DOHH2 (cell line): Measurements from ENCODE around the gene PRKCH.

ENCODE experiments used
- H3F3A ChIP-seq: fragments of 200-600 bp; sonication (generic), shearing (Covaris generic); 2 replicates; pipeline ENCODE4 v1.6.0; 2016; ENCODE audit warnings: antibody characterized with exemption, mild to moderate bottlenecking; ENCODE audit not compliant: control insufficient read depth, insufficient read depth
- H3K27ac ChIP-seq: fragments of 200-600 bp; sonication (generic); 2 replicates; pipeline ENCODE4 v1.5.1; 2014; ENCODE audit warnings: low read depth, mild to moderate bottlenecking, low read length, moderate library complexity
- H3K27me3 ChIP-seq: fragments of 200-600 bp; sonication (generic); 2 replicates; pipeline ENCODE4 v1.6.1; 2014; ENCODE audit warnings: mild to moderate bottlenecking, low read length, mixed read lengths; ENCODE audit not compliant: control insufficient read depth
- H3K36me3 ChIP-seq: fragments of 200-600 bp; sonication (generic); 2 replicates; pipeline ENCODE4 v1.6.1; 2014; ENCODE audit warnings: mild to moderate bottlenecking, low read length, moderate library complexity, mixed read lengths; ENCODE audit not compliant: control insufficient read depth
- H3K4me1 ChIP-seq: fragments of 200-600 bp; sonication (generic); 2 replicates; pipeline ENCODE4 v1.6.1; 2014; ENCODE audit warnings: mild to moderate bottlenecking, low read length, mixed read lengths; ENCODE audit not compliant: control insufficient read depth
- H3K4me2 ChIP-seq: fragments of 200-600 bp; sonication (generic); 2 replicates; pipeline ENCODE4 v1.6.0; 2014; ENCODE audit warnings: mild to moderate bottlenecking, low read length, moderate library complexity
- H3K4me3 ChIP-seq: fragments of 200-600 bp; sonication (generic); 2 replicates; pipeline ENCODE4 v1.5.1; 2014; ENCODE audit warnings: mild to moderate bottlenecking, low read length, mixed read lengths
- H3K79me2 ChIP-seq: fragments of 200-600 bp; sonication (generic); 2 replicates; pipeline ENCODE4 v1.6.1; 2014; ENCODE audit warnings: mild to moderate bottlenecking, low read length, mixed read lengths; ENCODE audit not compliant: control insufficient read depth
- H3K9me2 ChIP-seq: fragments of 200-600 bp; sonication (generic); replicated peaks from 2 replicates; pipeline ENCODE4 v1.6.1; 2014; ENCODE audit warnings: mild to moderate bottlenecking, low read length, mixed read lengths; ENCODE audit not compliant: control insufficient read depth
- H3K9me3 ChIP-seq: fragments of 200-600 bp; sonication (generic); 2 replicates; pipeline ENCODE4 v1.6.1; 2014; ENCODE audit warnings: antibody characterized with exemption, low read length, mixed read lengths; ENCODE audit not compliant: control insufficient read depth, insufficient read depth
- H4K20me1 ChIP-seq: fragments of 200-600 bp; sonication (generic); 2 replicates; pipeline ENCODE4 v1.6.0; 2014; ENCODE audit warnings: low read depth, mild to moderate bottlenecking, antibody characterized with exemption, low read length, moderate library complexity; ENCODE audit not compliant: control insufficient read depth, insufficient read depth
- CTCF ChIP-seq: fragments of 200-600 bp; sonication (generic); IDR thresholded peaks from one replicate; pipeline ENCODE4 v1.5.1; 2014; ENCODE audit warnings: antibody characterized with exemption, mild to moderate bottlenecking, low read depth, low read length; ENCODE audit not compliant: poor library complexity, severe bottlenecking
- EZH2phosphoT487 ChIP-seq: fragments of 200-600 bp; sonication (generic); IDR thresholded peaks from 2 replicates; pipeline ENCODE4 v1.6.1; 2017; ENCODE audit warnings: borderline replicate concordance, mild to moderate bottlenecking, antibody characterized with exemption, low read length, moderate library complexity, mixed read lengths

PRKCH gene

GRCh38 chr14:61563162-61563511, 241.8 kb downstream of the PRKCH start:
- no peak overlapping the region for H3K27ac ChIP-seq
- no peaks in the 10 kb centered on the region for H3K9me3 ChIP-seq
- H4K20me1 ChIP-seq = no peaks in the 10 kb centered on the region
- H3F3A ChIP-seq = no peaks in the 10 kb centered on the region
- TF ChIP-seq CTCF (no peak), EZH2phosphoT487 (no peak)
- H3K27me3 ChIP-seq = no peaks in the 10 kb centered on the region
- H3K36me3 ChIP-seq = no peaks in the 10 kb centered on the region; the same call in 1 of the 2 replicates
- H3K9me2 ChIP-seq = no peaks in the 10 kb centered on the region
- H3K79me2 ChIP-seq = no peaks in the 10 kb centered on the region
- peaks cover 73% of the 10 kb centered on the region for H3K4me1 ChIP-seq
- no peak overlapping the region for H3K4me2 ChIP-seq
- no peak overlapping the region for H3K4me3 ChIP-seq

GRCh38 chr14:61563880-61564617, 242.7 kb downstream of the PRKCH start:
- H3K9me2 ChIP-seq = no peaks in the 10 kb centered on the region
- no peak overlapping the region for H3K4me2 ChIP-seq
- TF ChIP-seq CTCF (no peak), EZH2phosphoT487 (no peak)
- no peaks in the 10 kb centered on the region for H4K20me1 ChIP-seq
- no peaks in the 10 kb centered on the region; the same call in 1 of the 2 replicates for H3K36me3 ChIP-seq
- no peaks in the 10 kb centered on the region for H3K79me2 ChIP-seq
- peaks cover 82% of the 10 kb centered on the region for H3K4me1 ChIP-seq
- H3K27me3 ChIP-seq = no peaks in the 10 kb centered on the region
- H3K4me3 ChIP-seq = no peak overlapping the region
- H3K27ac ChIP-seq = no peak overlapping the region
- H3K9me3 ChIP-seq = no peaks in the 10 kb centered on the region
- H3F3A ChIP-seq = no peaks in the 10 kb centered on the region

GRCh38 chr14:61564618-61565091, 243.3 kb downstream of the PRKCH start:
- no peaks in the 10 kb centered on the region for H3K9me3 ChIP-seq
- no peak for TF ChIP-seq CTCF
- TF ChIP-seq EZH2phosphoT487 = no peak
- no peaks in the 10 kb centered on the region for H3K79me2 ChIP-seq
- H3K9me2 ChIP-seq = no peaks in the 10 kb centered on the region
- H3K36me3 ChIP-seq = no peaks in the 10 kb centered on the region; the same call in 1 of the 2 replicates
- H3F3A ChIP-seq = no peaks in the 10 kb centered on the region
- H3K4me3 ChIP-seq = no peak overlapping the region
- H3K4me1 ChIP-seq = peaks cover 88% of the 10 kb centered on the region
- H4K20me1 ChIP-seq = no peaks in the 10 kb centered on the region
- no peak overlapping the region for H3K27ac ChIP-seq
- no peaks in the 10 kb centered on the region for H3K27me3 ChIP-seq
- H3K4me2 ChIP-seq = no peak overlapping the region
